H1 (cell line): Measurements from ENCODE around the gene GPD1L. TPM values are rescaled to one million over a fixed set of nuclear protein-coding genes. Genes with fewer than 3 reads are reported as not detected.

ENCODE experiments used
- BCL11A ChIP-seq, 2 experiments: IDR thresholded peaks; one replicate each; pipeline ENCODE4 v1.6.1; 2011; ENCODE audit warnings: low read depth in 2 of 2, low read length in 2 of 2, mild to moderate bottlenecking in 2 of 2
- CBX5 ChIP-seq: fragments of 300-800, 300-1000 bp; sonication (generic); IDR thresholded peaks from 2 replicates; pipeline ENCODE4 v1.7.1; 2016; ENCODE audit warnings: antibody characterized with exemption, low read length, low read depth
- TAF7 ChIP-seq: optimal IDR thresholded peaks from 2 replicates; pipeline ENCODE3; 2011; ENCODE audit warnings: low read depth, mild to moderate bottlenecking, inconsistent platforms, low read length, moderate library complexity, borderline replicate concordance
- polyA plus RNA-seq, 7 experiments: library from polyadenylated mRNA; depleted of rRNA in 3 of 7; stranded (reverse) in 5 of 7; unstranded in 2 of 7; fragments of >200 nt in 5 of 7; fragments of 200-250 nt in 2 of 7; gene quantifications; 1 replicate in 5 of 7; 2 replicates in 1 of 7; 4 replicates in 1 of 7; pipeline versions ENCODE4 v1.2.1 to v1.2.3, GENCODE V29; 2011 to 2013; ENCODE audit warnings: missing spikeins in 2 of 7, mixed read lengths in 2 of 7
- total RNA-seq: library from RNA; stranded (reverse); fragmentation: NEBNext Ultra II Directional; extraction: Animal tissue kit (Norgen Biotek cat#: 25700); gene quantifications from 2 replicates; pipeline ENCODE4 v1.2.1, GENCODE V29; 2021
- TF ChIP-seq, protein P1 (sequence below), 3 experiments: IDR thresholded peaks; 1 replicate in 2 of 3; 2 replicates in 1 of 3; pipeline versions ENCODE4 v1.5.1 to v1.6.1; 2011; ENCODE audit warnings: low read length in 3 of 3, mild to moderate bottlenecking in 3 of 3, inconsistent platforms in 2 of 3, low read depth in 1 of 3, moderate library complexity in 1 of 3; ENCODE audit not compliant: insufficient read depth in 1 of 3; ENCODE audit errors: control extremely low read depth in 1 of 3

The GPD1L gene
- total and polyA plus RNA-seq, 2 of the 8 experiments (the other 6 are each of a cell fraction or from before 2014, with no cell fraction given), result 2.4 to 8.4 TPM

DNA sequence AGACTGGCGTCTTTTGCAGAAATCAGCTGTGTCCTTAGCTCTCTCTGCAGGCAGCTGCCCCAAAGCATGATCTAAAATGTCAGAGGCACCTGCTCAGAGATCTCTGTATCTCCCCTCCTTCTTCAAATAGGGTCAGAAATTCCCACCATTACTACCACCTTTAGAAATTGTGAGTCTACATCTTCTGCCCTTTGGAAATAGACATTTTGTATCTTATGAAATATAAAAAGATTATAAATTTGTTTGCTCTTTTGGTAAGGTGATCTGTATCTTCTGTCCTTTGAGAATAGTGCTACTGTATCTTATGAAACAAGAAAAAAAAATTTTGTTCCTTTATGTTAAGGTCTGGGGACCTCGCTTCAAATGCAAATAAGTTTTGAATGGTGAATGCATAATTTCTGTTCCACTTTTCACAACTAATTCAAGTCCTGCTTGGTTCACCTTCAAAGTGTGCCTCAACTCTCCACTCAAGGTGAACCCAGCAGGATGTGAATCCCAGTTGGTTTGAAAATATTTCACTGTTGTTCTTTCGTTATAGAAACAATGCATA, 28.3 kb upstream of the GPD1L start (continued):
- no peak for TF ChIP-seq CBX5
- TF ChIP-seq BCL11A (IDR thresholded peaks at IDR 0.05; ENCODE audit: low read depth in 2 of 2, low read length in 2 of 2), result no peak
- TF ChIP-seq, protein P1, sequence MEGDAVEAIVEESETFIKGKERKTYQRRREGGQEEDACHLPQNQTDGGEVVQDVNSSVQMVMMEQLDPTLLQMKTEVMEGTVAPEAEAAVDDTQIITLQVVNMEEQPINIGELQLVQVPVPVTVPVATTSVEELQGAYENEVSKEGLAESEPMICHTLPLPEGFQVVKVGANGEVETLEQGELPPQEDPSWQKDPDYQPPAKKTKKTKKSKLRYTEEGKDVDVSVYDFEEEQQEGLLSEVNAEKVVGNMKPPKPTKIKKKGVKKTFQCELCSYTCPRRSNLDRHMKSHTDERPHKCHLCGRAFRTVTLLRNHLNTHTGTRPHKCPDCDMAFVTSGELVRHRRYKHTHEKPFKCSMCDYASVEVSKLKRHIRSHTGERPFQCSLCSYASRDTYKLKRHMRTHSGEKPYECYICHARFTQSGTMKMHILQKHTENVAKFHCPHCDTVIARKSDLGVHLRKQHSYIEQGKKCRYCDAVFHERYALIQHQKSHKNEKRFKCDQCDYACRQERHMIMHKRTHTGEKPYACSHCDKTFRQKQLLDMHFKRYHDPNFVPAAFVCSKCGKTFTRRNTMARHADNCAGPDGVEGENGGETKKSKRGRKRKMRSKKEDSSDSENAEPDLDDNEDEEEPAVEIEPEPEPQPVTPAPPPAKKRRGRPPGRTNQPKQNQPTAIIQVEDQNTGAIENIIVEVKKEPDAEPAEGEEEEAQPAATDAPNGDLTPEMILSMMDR (IDR thresholded peaks at IDR 0.05; ENCODE audit: control extremely low read depth in 1 of 3, insufficient read depth in 1 of 3, low read depth in 1 of 3, low read length in 3 of 3), result no peak
- TF ChIP-seq TAF7, result no peak
